IMR-90 (cell line): ENCODE data around the gene GALM. TPM values are rescaled to one million over a fixed set of nuclear protein-coding genes. Genes with fewer than 3 reads are reported as not detected.

Experiments used
- ATAC-seq: fragments of 200-7000 bp; cut with Tn5 transposase; 2 replicates; pipeline ENCODE4 v1.9.1; 2020; ENCODE audit warnings: low read depth, mild to moderate bottlenecking, moderate library complexity
- BruUV-seq: library from RNA; stranded (reverse); fragments of 400-500 nt; replicated peaks from 2 replicates; lab custom pipeline; 2021; lab: Mats Ljungman, UMichigan
- CTCF ChIA-PET: fragments of 300-600 bp; formaldehyde crosslinking; extraction: SDS; loops from one replicate; lab custom pipeline; 2021; ENCODE audit warnings: antibody characterized with exemption; lab: Yijun Ruan, JAX
- POLR2A ChIA-PET: fragments of 300-600 bp; sonication (Branson Sonifier 250); formaldehyde crosslinking; loops from one replicate; lab custom pipeline; 2022; ENCODE audit warnings: antibody characterized with exemption; ENCODE audit not compliant: unreplicated experiment; lab: Charles Lee
- DNase-seq: peaks from one replicate; pipeline ENCODE4 v3.0.0; 2013
- H2AFZ ChIP-seq: replicated peaks from 2 replicates; pipeline ENCODE3; 2013; ENCODE audit warnings: low read length, mild to moderate bottlenecking; ENCODE audit not compliant: poor library complexity
- H2AK5ac ChIP-seq: 2 replicates; pipeline ENCODE4 v1.6.1; 2013; ENCODE audit warnings: low read depth, low read length, inconsistent platforms
- H2AK9ac ChIP-seq: replicated peaks from 2 replicates; pipeline ENCODE3; 2013; ENCODE audit warnings: mild to moderate bottlenecking, low read depth, low read length, moderate library complexity; ENCODE audit not compliant: poor library complexity
- H2BK120ac ChIP-seq: 2 replicates; pipeline ENCODE4 v1.6.1; 2013; ENCODE audit warnings: low read depth, low read length, inconsistent platforms
- H2BK15ac ChIP-seq: 3 replicates; pipeline ENCODE4 v1.6.1; 2013; ENCODE audit warnings: low read depth, low read length, inconsistent platforms
- H2BK20ac ChIP-seq: 2 replicates; pipeline ENCODE4 v1.6.1; 2013; ENCODE audit warnings: low read depth, mild to moderate bottlenecking, inconsistent platforms, low read length, moderate library complexity
- H2BK5ac ChIP-seq: 2 replicates; pipeline ENCODE4 v1.6.1; 2013; ENCODE audit warnings: mild to moderate bottlenecking, low read depth, low read length, inconsistent platforms; ENCODE audit not compliant: poor library complexity, severe bottlenecking
- H3K14ac ChIP-seq: replicated peaks from 2 replicates; pipeline ENCODE4 v1.6.1; 2013; ENCODE audit warnings: low read depth, low read length, inconsistent platforms
- H3K18ac ChIP-seq: 2 replicates; pipeline ENCODE4 v1.6.1; 2013; ENCODE audit warnings: low read depth, low read length, control low read depth
- H3K23ac ChIP-seq: 2 replicates; pipeline ENCODE4 v1.6.1; 2013; ENCODE audit warnings: low read depth, low read length, inconsistent platforms
- H3K27ac ChIP-seq: 2 replicates; pipeline ENCODE4 v1.5.1; 2013; ENCODE audit warnings: mild to moderate bottlenecking, control low read depth, low read length; ENCODE audit not compliant: insufficient read depth
- H3K27me3 ChIP-seq: 2 replicates; pipeline ENCODE4 v1.6.1; 2013; ENCODE audit warnings: low read length; ENCODE audit not compliant: control insufficient read depth, insufficient read depth
- H3K36me3 ChIP-seq: 2 replicates; pipeline ENCODE4 v1.6.1; 2013; ENCODE audit warnings: low read length, mixed read lengths; ENCODE audit not compliant: control insufficient read depth, insufficient read depth
- H3K4ac ChIP-seq: 2 replicates; pipeline ENCODE4 v1.6.1; 2013; ENCODE audit warnings: low read depth, low read length, inconsistent platforms
- H3K4me1 ChIP-seq: 2 replicates; pipeline ENCODE4 v1.6.1; 2013; ENCODE audit warnings: low read length, mixed read lengths; ENCODE audit not compliant: control insufficient read depth, insufficient read depth
- H3K4me2 ChIP-seq: 2 replicates; pipeline ENCODE4 v1.6.1; 2013; ENCODE audit warnings: low read depth, mild to moderate bottlenecking, control low read depth, low read length, moderate library complexity
- H3K4me3 ChIP-seq: 2 replicates; pipeline ENCODE4 v1.5.1; 2013; ENCODE audit warnings: low read depth, mild to moderate bottlenecking, control low read depth, low read length, moderate library complexity; ENCODE audit not compliant: insufficient read depth
- H3K56ac ChIP-seq: 2 replicates; pipeline ENCODE4 v1.6.1; 2013; ENCODE audit warnings: low read length, inconsistent platforms; ENCODE audit not compliant: insufficient read depth; ENCODE audit errors: extremely low read depth
- H3K79me1 ChIP-seq, 2 experiments: 2 replicates each; pipeline ENCODE4 v1.6.1; 2013; ENCODE audit warnings: low read length in 2 of 2, inconsistent platforms in 1 of 2, low read depth in 1 of 2
- H3K9ac ChIP-seq: 2 replicates; pipeline ENCODE4 v1.6.1; 2013; ENCODE audit warnings: low read depth, low read length, control low read depth
- H3K9me1 ChIP-seq: 2 replicates; pipeline ENCODE4 v1.6.1; 2013; ENCODE audit warnings: low read length, inconsistent platforms; ENCODE audit not compliant: insufficient read depth
- H3K9me3 ChIP-seq: 2 replicates; pipeline ENCODE4 v1.6.1; 2013; ENCODE audit warnings: low read length; ENCODE audit not compliant: control insufficient read depth, insufficient read depth
- H4K20me1 ChIP-seq: 2 replicates; pipeline ENCODE4 v1.6.1; 2013; ENCODE audit warnings: low read length, inconsistent platforms; ENCODE audit not compliant: insufficient read depth
- H4K5ac ChIP-seq: 2 replicates; pipeline ENCODE4 v1.6.1; 2013; ENCODE audit warnings: mild to moderate bottlenecking, low read depth, low read length, control low read depth
- H4K8ac ChIP-seq, 2 experiments: 2 replicates each; pipeline ENCODE4 v1.6.1; 2013; ENCODE audit warnings: low read depth in 2 of 2, low read length in 2 of 2, control low read depth in 1 of 2, inconsistent platforms in 1 of 2
- H4K91ac ChIP-seq: 2 replicates; pipeline ENCODE4 v1.6.1; 2013; ENCODE audit warnings: low read depth, low read length, inconsistent platforms; ENCODE audit not compliant: insufficient read depth
- BHLHE40 ChIP-seq: fragments of 150-350 bp; IDR thresholded peaks from 2 replicates; pipeline ENCODE4 v1.6.1; 2016; ENCODE audit warnings: mild to moderate bottlenecking, low read depth, low read length
- RCOR1 ChIP-seq: IDR thresholded peaks from 2 replicates; pipeline ENCODE4 v1.6.1; 2012; ENCODE audit warnings: mild to moderate bottlenecking, low read length, improper control_type of control experiment; ENCODE audit not compliant: insufficient replicate concordance
- RFX5 ChIP-seq: IDR thresholded peaks from 2 replicates; pipeline ENCODE4 v1.8.0; 2012; ENCODE audit warnings: low read depth, mild to moderate bottlenecking, low read length, moderate library complexity
- SMC3 ChIP-seq: fragments of 150-350 bp; IDR thresholded peaks from 2 replicates; pipeline ENCODE4 v1.6.1; 2016; ENCODE audit warnings: low read depth, mild to moderate bottlenecking, antibody characterized with exemption, low read length, moderate library complexity
- WGBS, 2 experiments: methylation state at CpG; one replicate each; pipeline versions ENCODE4 v1.1.5 to v1.1.7; 2013; ENCODE audit warnings: missing lambda C conversion rate in 2 of 2; ENCODE audit not compliant: insufficient read length in 1 of 2; ENCODE audit errors: extremely low coverage in 2 of 2; 5-methylcytosine and 5-hydroxymethylcytosine counted together
- dilution Hi-C: fragments of 300-500 bp; cut with HindIII; formaldehyde crosslinking; loops from one replicate; pipeline ENCODE4 v1.14.3; 2018; ENCODE audit warnings: low sequenced_read_pairs; ENCODE audit not compliant: unreplicated experiment
- in situ Hi-C: fragments of 300-500 bp; cut with MboI; formaldehyde crosslinking; loops from 3 replicates; pipeline ENCODE4 v1.14.3; 2019; ENCODE audit warnings: low sequenced_read_pairs, inconsistent platforms, mixed read lengths
- intact Hi-C: fragments of 100-400 bp; cut with micrococcal nuclease; formaldehyde crosslinking; loops from 2 replicates; pipeline ENCODE4 v1.10.0; 2022
- polyA plus RNA-seq, 3 experiments: library from polyadenylated mRNA; depleted of rRNA; stranded (reverse); fragments of >200 nt; gene quantifications; 2 replicates each; pipeline ENCODE4 v1.2.3, GENCODE V29; 2012; ENCODE audit warnings: low replicate concordance in 1 of 3
- total RNA-seq: library from RNA; depleted of rRNA; stranded (reverse); fragments of >200 nt; gene quantifications from 2 replicates; pipeline ENCODE4 v1.2.3, GENCODE V29; 2012
- TF ChIP-seq, protein P1 (sequence below): fragments of 150-350 bp; IDR thresholded peaks from 2 replicates; pipeline ENCODE4 v1.6.1; 2016; ENCODE audit warnings: low read depth, mild to moderate bottlenecking, low read length, moderate library complexity, borderline replicate concordance

Gene GALM
- total and polyA plus RNA-seq, 2 of the 4 experiments (the other 2 are of a cell fraction), result 12.1 to 24.2 TPM

GRCh38 chr2:38763728-38764127, 97.8 kb downstream of the GALM start:
- no peak overlapping the region for H2BK120ac ChIP-seq
- WGBS, 2 experiments, result no CpG with 5 or more reads among the region's 4 CpGs
- no peak overlapping the region for H3K56ac ChIP-seq
- no TSS peak for BruUV-seq
- no peak overlapping the region for H4K8ac ChIP-seq
- no peak overlapping the region for H2AK9ac ChIP-seq
- intact Hi-C loops, result no loop called here
- in situ Hi-C loops, result no loop called here
- H3K27ac ChIP-seq, result no peak overlapping the region
- no peak overlapping the region for H2BK20ac ChIP-seq
- H3K27me3 ChIP-seq, result no peaks in the 10 kb centered on the region
- ChIA-PET CTCF (no interaction called here), POLR2A (interaction anchor here (0.5 kb wide), 1 partner anchor 19 kb away, joined by 3 read pairs; no protein-coding TSS in a partner anchor)
- no peak overlapping the region for H2BK15ac ChIP-seq
- no peak overlapping the region for H3K9ac ChIP-seq
- H3K18ac ChIP-seq, result no peak overlapping the region
- no peak overlapping the region for H3K14ac ChIP-seq
- H3K4me1 ChIP-seq, result peaks cover 6% of the 10 kb centered on the region
- no peak overlapping the region for H4K91ac ChIP-seq
- no peaks in the 10 kb centered on the region for H3K36me3 ChIP-seq
- no peaks in the 10 kb centered on the region for H3K79me1 ChIP-seq
- H4K20me1 ChIP-seq, result no peaks in the 10 kb centered on the region
- H3K4me3 ChIP-seq, result no peak overlapping the region
- dilution Hi-C loops, result no loop called here
- H2AK5ac ChIP-seq, result no peak overlapping the region
- no peak for ATAC-seq
- no peak overlapping the region for H3K23ac ChIP-seq
- H2AFZ ChIP-seq, result no peak overlapping the region
- no peak overlapping the region for H3K4ac ChIP-seq
- no peak for DNase-seq
- no peak overlapping the region for H4K5ac ChIP-seq
- no peak overlapping the region for H2BK5ac ChIP-seq
- peaks cover 3% of the 10 kb centered on the region; the same call in 1 of the 2 replicates for H3K9me1 ChIP-seq
- no peaks in the 10 kb centered on the region for H3K9me3 ChIP-seq
- H3K4me2 ChIP-seq, result no peak overlapping the region
- no peak for TF ChIP-seq BHLHE40
- TF ChIP-seq RFX5, result no peak
- TF ChIP-seq SMC3, result no peak
- TF ChIP-seq RCOR1, result no peak
- TF ChIP-seq, protein P1, sequence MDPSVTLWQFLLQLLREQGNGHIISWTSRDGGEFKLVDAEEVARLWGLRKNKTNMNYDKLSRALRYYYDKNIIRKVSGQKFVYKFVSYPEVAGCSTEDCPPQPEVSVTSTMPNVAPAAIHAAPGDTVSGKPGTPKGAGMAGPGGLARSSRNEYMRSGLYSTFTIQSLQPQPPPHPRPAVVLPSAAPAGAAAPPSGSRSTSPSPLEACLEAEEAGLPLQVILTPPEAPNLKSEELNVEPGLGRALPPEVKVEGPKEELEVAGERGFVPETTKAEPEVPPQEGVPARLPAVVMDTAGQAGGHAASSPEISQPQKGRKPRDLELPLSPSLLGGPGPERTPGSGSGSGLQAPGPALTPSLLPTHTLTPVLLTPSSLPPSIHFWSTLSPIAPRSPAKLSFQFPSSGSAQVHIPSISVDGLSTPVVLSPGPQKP, result no peak
